Activated CD4-positive, alpha-beta memory T cell treated with anti-CD3 and anti-CD28 coated beads for 36 hours (primary cell): ENCODE data around the gene DPYD. TPM values are rescaled to one million over a fixed set of nuclear protein-coding genes. Genes with fewer than 3 reads are reported as not detected.

Experiments
- CTCF ChIA-PET: fragments of 350-600 bp; sonication (Branson Sonifier 250); formaldehyde crosslinking; loops from one replicate; lab custom pipeline; 2021; ENCODE audit warnings: antibody characterized with exemption, inconsistent platforms; lab: Charles Lee
- POLR2A ChIA-PET: fragments of 350-600 bp; sonication (Branson Sonifier 250); formaldehyde crosslinking; loops from one replicate; lab custom pipeline; 2021; ENCODE audit warnings: antibody characterized with exemption; lab: Charles Lee
- DNase-seq: peaks from one replicate; pipeline ENCODE4 v3.0.0-alpha.2; 2020
- H3K27ac Mint-ChIP-seq: one replicate; pipeline ENCODE4 v1.8.0; 2021; ENCODE audit warnings: mixed read lengths
- H3K27me3 Mint-ChIP-seq: one replicate; pipeline ENCODE4 v1.8.0; 2021; ENCODE audit warnings: mixed read lengths
- H3K36me3 Mint-ChIP-seq: one replicate; pipeline ENCODE4 v1.8.0; 2021; ENCODE audit warnings: mixed read lengths
- H3K4me1 Mint-ChIP-seq: one replicate; pipeline ENCODE4 v1.8.0; 2021; ENCODE audit warnings: low read depth, mixed read lengths
- H3K4me3 Mint-ChIP-seq: one replicate; pipeline ENCODE4 v1.8.0; 2021; ENCODE audit warnings: mild to moderate bottlenecking, mixed read lengths
- H3K9me3 Mint-ChIP-seq: one replicate; pipeline ENCODE4 v1.8.0; 2021; ENCODE audit warnings: mixed read lengths
- intact Hi-C: fragments of 100-400 bp; cut with micrococcal nuclease; formaldehyde crosslinking; loops from one replicate; pipeline ENCODE4 v1.15.1; 2023
- total RNA-seq, 2 experiments: library from RNA; stranded (reverse); gene quantifications; one replicate each; pipeline ENCODE4 v1.2.3, GENCODE V29; 2021

Gene DPYD
- total RNA-seq, 2 experiments from 2014 or later = 11.8 to 12.2 TPM

DNA sequence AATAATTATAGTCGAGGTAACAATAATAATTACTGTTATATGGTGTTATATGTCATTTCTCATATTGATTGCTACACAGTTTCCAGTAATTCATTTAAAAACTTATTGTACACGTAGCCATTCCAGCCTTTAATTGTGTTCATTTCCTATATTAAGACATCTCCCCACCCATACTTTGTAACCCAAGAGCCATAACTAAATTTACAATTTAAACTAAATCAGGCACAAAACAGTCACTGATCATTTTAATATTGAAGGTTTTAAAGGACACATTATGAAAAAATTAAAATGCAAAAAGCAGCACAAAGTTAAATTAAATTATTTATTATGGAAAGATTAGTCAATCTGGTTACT lies 487.0 kb downstream of the DPYD start:
- intact Hi-C loops = no loop called here

DNA sequence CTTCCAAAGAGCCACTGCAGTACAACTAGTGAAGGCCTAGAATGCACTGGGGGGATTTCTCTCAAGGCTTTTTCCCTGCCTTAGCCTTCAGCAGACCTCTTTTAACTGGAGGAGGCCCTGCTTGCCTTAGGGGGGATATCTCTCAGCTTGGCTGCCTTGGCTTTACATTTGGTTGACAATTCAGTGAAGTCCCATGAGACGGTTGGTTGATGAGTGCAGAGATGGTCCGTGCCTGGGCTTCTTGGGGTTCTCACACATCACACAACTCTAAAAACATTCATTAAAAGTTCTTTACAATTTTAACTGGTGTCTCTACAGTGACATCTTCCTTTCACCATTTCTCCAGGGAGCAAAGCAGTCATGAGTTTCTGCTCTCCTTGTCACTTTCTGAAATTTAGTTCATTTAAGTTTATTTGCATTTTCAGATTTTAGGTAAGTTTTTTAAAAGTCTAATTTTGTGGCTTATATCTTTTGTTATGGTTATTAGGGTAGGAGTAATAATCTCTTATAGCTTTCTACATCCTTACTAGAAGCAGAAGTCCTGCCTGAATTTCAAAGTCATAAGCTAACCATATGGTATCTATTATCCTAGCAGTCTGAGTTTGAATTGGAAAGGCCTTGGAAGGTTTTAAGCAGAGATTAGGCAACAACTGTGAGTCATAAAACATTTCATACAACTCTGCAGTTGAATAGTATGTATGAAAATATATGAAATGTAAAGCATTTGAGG lies 487.6 kb downstream of the DPYD start:
- Mint-ChIP-seq H3K4me1 (no peaks in the 10 kb centered on the region), H3K9me3 (no peaks in the 10 kb centered on the region), H3K27ac (no peak overlapping the region), H3K36me3 (peaks cover 1% of the 10 kb centered on the region), H3K27me3 (no peaks in the 10 kb centered on the region), H3K4me3 (no peak overlapping the region)
- POLR2A ChIA-PET = no interaction called here
- DNase-seq = no peak
- intact Hi-C loops = no loop called here
- CTCF ChIA-PET = no interaction called here

More for the DNA sequence above, 487.0 kb downstream of the DPYD start:
- DNase-seq = no peak
- Mint-ChIP-seq H3K27ac (no peak overlapping the region), H3K36me3 (peaks cover 1% of the 10 kb centered on the region), H3K4me1 (no peaks in the 10 kb centered on the region), H3K4me3 (no peak overlapping the region), H3K9me3 (no peaks in the 10 kb centered on the region), H3K27me3 (no peaks in the 10 kb centered on the region)
- ChIA-PET CTCF (no interaction called here), POLR2A (no interaction called here)

- intact Hi-C loops = no loop called here
- no peaks in the 10 kb centered on the region for H3K36me3 Mint-ChIP-seq
- H3K27me3 Mint-ChIP-seq = no peaks in the 10 kb centered on the region
- H3K4me1 Mint-ChIP-seq = no peaks in the 10 kb centered on the region
- no peaks in the 10 kb centered on the region for H3K9me3 Mint-ChIP-seq
- DNase-seq = no peak
- POLR2A ChIA-PET = no interaction called here
- CTCF ChIA-PET = no interaction called here
- no peak overlapping the region for H3K4me3 Mint-ChIP-seq
- H3K27ac Mint-ChIP-seq = no peak overlapping the region
Observed at GRCh38 chr1:97427371-97427770, 493.5 kb downstream of the DPYD start.

DNA sequence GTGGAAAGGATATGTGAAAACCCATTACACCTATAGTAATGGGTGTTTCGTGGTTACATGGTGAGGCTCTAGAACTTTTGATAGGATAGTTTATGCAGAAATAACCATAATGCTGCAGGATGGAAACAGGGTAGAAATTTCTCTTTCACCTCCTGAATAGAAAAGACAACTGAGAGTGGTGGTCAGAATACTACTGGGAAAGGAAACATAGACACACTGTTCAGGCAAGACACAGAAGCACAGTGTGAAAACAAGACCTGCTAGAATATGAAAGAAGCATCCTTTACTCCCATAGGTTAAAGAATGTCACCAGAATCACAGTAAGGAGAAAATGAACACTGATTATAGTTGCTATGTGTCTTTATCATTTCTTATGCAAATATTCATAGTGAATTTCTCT lies 496.6 kb downstream of the DPYD start:
- H3K4me3 Mint-ChIP-seq = no peak overlapping the region
- ChIA-PET CTCF (no interaction called here), POLR2A (no interaction called here)
- H3K36me3 Mint-ChIP-seq = peaks cover 8% of the 10 kb centered on the region
- H3K9me3 Mint-ChIP-seq = no peaks in the 10 kb centered on the region
- H3K4me1 Mint-ChIP-seq = no peaks in the 10 kb centered on the region
- intact Hi-C loops = no loop called here
- no peak overlapping the region for H3K27ac Mint-ChIP-seq
- no peak for DNase-seq
- H3K27me3 Mint-ChIP-seq = no peaks in the 10 kb centered on the region

DNA sequence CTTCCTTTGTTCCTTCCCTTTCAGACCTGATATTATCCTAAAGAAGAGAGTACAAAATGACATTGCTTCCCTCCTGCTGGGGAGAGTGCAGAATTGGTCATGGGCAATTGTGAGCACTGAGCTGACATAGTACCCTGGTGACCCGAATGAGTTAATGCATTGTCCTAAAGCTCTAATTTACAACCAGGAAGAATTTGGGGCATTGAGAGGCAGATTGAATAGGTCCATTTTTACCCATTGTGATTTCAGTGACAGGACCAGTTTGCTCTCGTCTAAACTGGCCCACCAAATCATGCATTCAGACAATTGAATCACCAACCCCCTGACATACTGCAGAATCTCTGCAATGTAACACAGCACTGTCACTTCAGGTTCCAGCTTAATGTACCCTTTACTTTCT lies 497.4 kb downstream of the DPYD start:
- H3K27me3 Mint-ChIP-seq = no peaks in the 10 kb centered on the region
- H3K27ac Mint-ChIP-seq = no peak overlapping the region
- H3K9me3 Mint-ChIP-seq = no peaks in the 10 kb centered on the region
- H3K4me1 Mint-ChIP-seq = no peaks in the 10 kb centered on the region
- no peak overlapping the region for H3K4me3 Mint-ChIP-seq
- intact Hi-C loops = no loop called here
- DNase-seq = no peak
- peaks cover 8% of the 10 kb centered on the region for H3K36me3 Mint-ChIP-seq
- CTCF ChIA-PET = no interaction called here
- POLR2A ChIA-PET = no interaction called here

DNA sequence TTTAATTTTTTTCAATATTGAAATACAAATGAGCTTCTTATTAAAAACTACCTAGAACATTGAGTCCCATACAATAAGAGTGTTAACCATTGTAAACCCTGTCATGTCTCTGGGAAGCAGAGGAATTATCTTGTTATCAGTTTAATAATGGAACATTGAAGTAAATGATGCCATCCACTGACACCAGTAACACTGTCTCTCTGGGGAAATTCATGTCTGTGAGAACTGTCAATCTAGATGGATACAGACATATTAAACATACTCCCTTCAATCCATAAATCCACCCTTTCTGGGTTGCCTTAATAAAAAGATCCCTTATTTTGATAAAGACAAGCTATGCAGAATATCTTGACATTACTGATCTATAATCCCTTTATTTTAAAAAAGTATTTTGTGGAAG lies 503.2 kb downstream of the DPYD start:
- no peak overlapping the region for H3K4me3 Mint-ChIP-seq
- no peaks in the 10 kb centered on the region for H3K4me1 Mint-ChIP-seq
- H3K9me3 Mint-ChIP-seq = no peaks in the 10 kb centered on the region
- H3K27me3 Mint-ChIP-seq = no peaks in the 10 kb centered on the region
- H3K36me3 Mint-ChIP-seq = peaks cover 12% of the 10 kb centered on the region
- intact Hi-C loops = no loop called here
- ChIA-PET CTCF (no interaction called here), POLR2A (no interaction called here)
- no peak for DNase-seq
- no peak overlapping the region for H3K27ac Mint-ChIP-seq

DNA sequence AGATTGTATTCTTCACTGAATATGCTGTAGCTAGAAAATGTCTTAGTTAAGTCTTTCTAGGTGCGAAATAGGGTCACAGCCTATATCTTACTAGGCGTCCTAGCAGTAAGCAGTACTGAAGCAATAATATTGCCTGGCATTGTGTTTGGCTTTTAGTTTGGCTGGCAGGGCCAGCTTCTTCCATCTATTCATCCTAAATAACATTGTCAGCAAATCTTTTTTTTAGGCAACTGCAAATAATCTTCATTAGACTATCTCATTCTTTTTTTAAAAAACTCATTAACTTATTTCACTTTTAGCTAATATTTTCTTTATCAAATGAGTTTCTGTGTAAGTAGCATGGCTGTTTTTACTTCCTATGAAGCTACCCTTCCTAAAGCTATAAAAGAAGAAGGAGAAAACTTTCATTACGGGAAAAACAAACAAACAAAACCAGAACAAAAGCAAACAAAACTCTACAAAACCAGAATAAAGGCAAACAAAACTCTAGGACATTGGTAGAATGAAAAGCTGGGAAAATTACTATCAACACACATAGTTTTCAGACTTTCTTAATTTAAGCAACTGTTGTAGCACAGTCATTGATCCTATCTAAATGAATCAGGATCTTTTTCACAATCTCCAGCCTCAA lies 506.0 kb downstream of the DPYD start:
- H3K27me3 Mint-ChIP-seq = no peaks in the 10 kb centered on the region
- POLR2A ChIA-PET = no interaction called here

DNA sequence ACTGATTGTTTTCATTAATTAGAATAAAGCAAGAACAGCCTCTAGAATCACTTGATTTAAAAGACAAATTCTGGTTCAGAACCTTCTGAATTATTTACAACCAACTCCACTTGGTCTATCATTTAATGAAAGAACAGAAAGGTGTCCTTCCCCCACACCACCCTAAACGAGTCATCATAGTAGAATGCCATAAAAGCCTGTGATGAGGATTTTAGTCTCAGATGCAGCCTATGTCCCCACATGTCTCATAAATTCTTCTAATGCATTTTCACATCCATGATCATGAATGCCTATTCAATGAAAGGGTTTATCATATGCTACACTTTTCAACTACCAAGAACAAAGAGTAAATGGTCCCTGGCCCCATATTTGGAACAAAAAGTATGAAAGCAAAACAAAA lies 508.1 kb downstream of the DPYD start:
- ChIA-PET CTCF (no interaction called here), POLR2A (no interaction called here)
- H3K9me3 Mint-ChIP-seq = no peaks in the 10 kb centered on the region
- H3K27me3 Mint-ChIP-seq = no peaks in the 10 kb centered on the region
- H3K36me3 Mint-ChIP-seq = peaks cover 25% of the 10 kb centered on the region
- no peaks in the 10 kb centered on the region for H3K4me1 Mint-ChIP-seq
- no peak for DNase-seq
- no peak overlapping the region for H3K27ac Mint-ChIP-seq
- intact Hi-C loops = no loop called here
- H3K4me3 Mint-ChIP-seq = no peak overlapping the region

More for the DNA sequence above, 506.0 kb downstream of the DPYD start:
- CTCF ChIA-PET = no interaction called here
- Mint-ChIP-seq H3K36me3 (peaks cover 11% of the 10 kb centered on the region), H3K4me3 (no peak overlapping the region), H3K27ac (no peak overlapping the region), H3K4me1 (no peaks in the 10 kb centered on the region), H3K9me3 (no peaks in the 10 kb centered on the region)
- DNase-seq = no peak
- intact Hi-C loops = no loop called here

GRCh38 chr1:97412166-97412565 lies 508.7 kb downstream of the DPYD start:
- Mint-ChIP-seq H3K36me3 (peaks cover 27% of the 10 kb centered on the region), H3K4me1 (no peaks in the 10 kb centered on the region), H3K9me3 (no peaks in the 10 kb centered on the region), H3K27me3 (no peaks in the 10 kb centered on the region), H3K27ac (no peak overlapping the region), H3K4me3 (no peak overlapping the region)
- ChIA-PET POLR2A (no interaction called here), CTCF (no interaction called here)
- no peak for DNase-seq
- intact Hi-C loops = no loop called here

DNA sequence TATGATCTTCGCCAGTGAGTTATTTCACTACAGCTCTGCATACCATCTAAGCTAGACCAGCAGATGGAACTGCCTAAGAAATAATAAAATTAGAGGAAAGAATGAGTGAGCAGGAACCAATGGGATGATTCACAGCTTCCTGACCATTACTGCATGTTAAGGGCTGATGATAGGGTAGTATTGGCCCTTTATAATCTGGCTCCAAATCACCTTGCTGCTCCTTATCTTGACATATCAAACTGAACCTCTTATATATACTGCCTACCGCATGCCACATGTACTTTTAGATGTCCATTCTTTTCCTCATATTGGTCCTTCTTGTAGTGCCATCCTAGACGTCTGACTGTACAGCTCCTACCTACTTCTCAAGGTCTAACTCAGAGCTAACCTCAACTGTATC lies 524.4 kb downstream of the DPYD start:
- no peaks in the 10 kb centered on the region for H3K27me3 Mint-ChIP-seq
- intact Hi-C loops = no loop called here
- no peak overlapping the region for H3K27ac Mint-ChIP-seq
- peaks cover 21% of the 10 kb centered on the region for H3K9me3 Mint-ChIP-seq
- ChIA-PET CTCF (interaction anchor here (0.7 kb wide), 1 partner anchor 355 kb away, joined by 3 read pairs; no protein-coding TSS in a partner anchor), POLR2A (no interaction called here)
- H3K4me3 Mint-ChIP-seq = no peak overlapping the region
- no peaks in the 10 kb centered on the region for H3K4me1 Mint-ChIP-seq
- H3K36me3 Mint-ChIP-seq = peaks cover 15% of the 10 kb centered on the region
- DNase-seq = no peak

GRCh38 chr1:97392701-97393100 lies 528.1 kb downstream of the DPYD start:
- ChIA-PET CTCF (interaction anchor here (0.6 kb wide), 1 partner anchor 1356 kb away, joined by 4 read pairs; no protein-coding TSS in a partner anchor), POLR2A (interaction anchor here (0.6 kb wide), 1 partner anchor 26 kb away, joined by 6 read pairs; no protein-coding TSS in a partner anchor)
- no peak overlapping the region for H3K4me3 Mint-ChIP-seq
- no peak for DNase-seq
- no peaks in the 10 kb centered on the region for H3K27me3 Mint-ChIP-seq
- intact Hi-C loops = no loop called here
- no peaks in the 10 kb centered on the region for H3K4me1 Mint-ChIP-seq
- peaks cover 15% of the 10 kb centered on the region for H3K9me3 Mint-ChIP-seq
- no peak overlapping the region for H3K27ac Mint-ChIP-seq
- peaks cover 9% of the 10 kb centered on the region for H3K36me3 Mint-ChIP-seq

DNA sequence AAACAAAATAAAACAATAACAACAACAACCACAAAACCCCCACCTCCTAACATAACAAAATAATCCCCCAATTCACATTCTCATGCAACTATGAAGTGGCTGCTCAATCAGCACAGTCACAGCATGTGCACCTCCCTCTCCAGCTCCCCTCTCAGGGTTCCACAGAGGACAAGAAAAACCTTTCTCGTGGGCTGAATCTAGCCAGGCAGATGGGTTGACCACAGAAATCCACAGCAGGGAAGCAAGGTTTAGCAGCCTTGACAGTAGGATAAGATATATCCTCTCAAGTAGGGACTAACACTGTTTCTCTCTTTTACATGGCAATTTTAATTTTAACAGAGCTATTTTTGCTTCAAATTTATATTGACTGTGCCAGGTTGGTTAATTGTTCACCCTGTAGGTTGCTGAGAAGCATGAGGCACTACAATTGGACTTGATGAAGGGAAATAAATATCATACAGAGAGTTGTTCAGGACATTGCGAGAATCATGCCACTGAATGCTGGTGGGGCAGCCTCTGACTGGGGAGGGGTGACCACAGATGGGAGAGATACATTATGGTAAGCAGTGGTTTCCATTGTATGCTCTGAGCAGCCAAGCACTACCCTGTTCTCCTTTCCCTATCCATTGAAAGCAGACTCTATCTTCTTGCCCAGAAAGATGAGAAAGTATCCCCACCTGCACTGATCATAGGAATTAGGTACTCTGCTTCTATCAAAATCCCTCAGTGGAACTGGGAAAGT lies 535.1 kb downstream of the DPYD start:
- Mint-ChIP-seq H3K9me3 (no peaks in the 10 kb centered on the region), H3K27me3 (no peaks in the 10 kb centered on the region), H3K4me1 (no peaks in the 10 kb centered on the region), H3K27ac (no peak overlapping the region), H3K36me3 (no peaks in the 10 kb centered on the region), H3K4me3 (no peak overlapping the region)
- ChIA-PET CTCF (no interaction called here), POLR2A (no interaction called here)
- no peak for DNase-seq
- intact Hi-C loops = no loop called here
